CD4-positive, alpha-beta T cell treated with Interleukin-15 for 1 hour (primary cell): Measurements from ENCODE around the gene LHX8.
"Not testable (repeated sequence)": the region's sequence is repeated elsewhere in the genome, so short reads cannot be mapped to it uniquely, and the experiment has no call there.

Source experiments
- DNase-seq: peaks from one replicate; pipeline ENCODE4 v3.0.0-alpha.2; 2020

Gene LHX8

DNA sequence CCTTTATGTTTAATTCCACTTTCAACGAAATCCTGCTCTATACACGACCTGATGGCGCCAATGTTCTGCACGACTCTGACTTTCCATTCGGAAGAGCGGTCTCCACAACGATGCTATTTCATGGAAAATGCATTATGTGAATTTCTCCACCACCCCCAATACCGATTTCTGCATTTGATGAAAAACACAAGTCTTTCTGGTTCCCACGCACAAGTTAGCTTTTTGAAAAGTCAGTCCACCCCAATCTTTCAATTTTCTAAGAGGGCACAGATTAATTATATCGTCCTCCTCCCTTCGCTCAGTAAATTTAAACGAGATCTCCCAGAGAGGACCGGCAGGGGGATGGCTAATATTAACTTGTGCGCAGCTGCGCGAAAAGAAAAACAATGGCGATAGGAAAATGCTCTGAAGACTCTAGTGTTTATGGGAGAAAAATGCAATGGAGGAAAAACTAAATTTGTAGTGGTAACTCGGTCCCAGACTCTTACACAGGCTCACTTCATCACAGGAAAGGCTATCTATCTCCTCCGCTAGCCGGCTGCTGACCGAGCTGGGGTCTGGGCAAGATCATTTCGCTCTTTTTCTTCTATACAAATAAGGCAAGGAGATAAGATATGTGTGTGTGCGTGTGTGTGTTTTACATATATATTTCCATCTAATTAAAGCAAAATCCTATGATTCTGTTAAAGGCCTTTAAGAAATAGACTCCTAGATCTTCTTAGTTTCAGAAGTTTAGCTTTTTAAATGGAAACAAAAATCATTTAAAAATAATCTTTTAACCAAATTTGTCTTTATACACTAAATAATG lies 1.2 kb upstream of the LHX8 start:
- no peak for DNase-seq

DNA sequence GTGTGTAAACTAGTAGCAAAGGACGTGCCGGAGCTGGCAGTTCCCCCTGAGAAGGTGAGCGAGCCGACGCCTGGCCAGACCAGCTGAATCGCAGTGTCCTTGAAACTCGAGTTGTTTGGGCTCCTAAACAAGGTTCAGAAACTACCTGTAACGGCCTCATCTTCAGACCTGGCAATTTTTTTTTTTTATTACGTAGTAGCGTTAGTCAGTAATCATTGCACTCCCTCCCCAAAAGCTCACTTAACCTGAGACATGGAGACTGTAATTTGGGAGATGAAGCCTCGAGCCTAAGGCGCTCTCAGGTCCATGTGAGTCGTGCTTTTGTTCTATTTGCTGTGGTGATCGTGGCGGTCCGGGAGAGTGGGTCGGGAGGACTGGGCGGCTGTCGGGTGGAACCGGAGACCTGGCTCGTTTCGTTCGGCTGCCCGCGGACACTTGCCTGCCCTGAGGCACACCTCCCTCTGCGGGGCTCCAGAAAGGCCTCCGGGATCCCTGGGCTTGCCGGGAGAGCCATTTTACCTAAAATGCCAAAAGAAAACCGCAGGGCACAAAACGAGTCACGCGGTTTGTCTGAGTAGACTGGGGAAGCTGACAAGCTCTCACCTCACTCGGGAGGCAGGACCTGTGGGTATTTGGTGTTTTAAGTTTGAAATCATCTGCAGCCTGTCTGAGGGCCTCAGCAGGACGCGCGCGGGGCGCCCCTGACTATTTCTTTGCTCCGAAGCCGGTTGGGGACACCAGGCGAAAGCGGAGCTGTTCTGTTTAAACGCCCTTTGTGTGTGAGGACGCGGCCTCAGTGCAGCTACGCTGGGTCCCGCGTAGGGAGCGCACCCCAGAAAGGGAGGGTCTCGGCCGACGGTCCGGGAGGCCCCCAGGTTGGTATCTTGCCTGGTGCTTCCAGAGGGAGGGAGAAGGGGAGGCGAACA lies 722 bp downstream of the LHX8 start:
- DNase-seq = no peak

DNA sequence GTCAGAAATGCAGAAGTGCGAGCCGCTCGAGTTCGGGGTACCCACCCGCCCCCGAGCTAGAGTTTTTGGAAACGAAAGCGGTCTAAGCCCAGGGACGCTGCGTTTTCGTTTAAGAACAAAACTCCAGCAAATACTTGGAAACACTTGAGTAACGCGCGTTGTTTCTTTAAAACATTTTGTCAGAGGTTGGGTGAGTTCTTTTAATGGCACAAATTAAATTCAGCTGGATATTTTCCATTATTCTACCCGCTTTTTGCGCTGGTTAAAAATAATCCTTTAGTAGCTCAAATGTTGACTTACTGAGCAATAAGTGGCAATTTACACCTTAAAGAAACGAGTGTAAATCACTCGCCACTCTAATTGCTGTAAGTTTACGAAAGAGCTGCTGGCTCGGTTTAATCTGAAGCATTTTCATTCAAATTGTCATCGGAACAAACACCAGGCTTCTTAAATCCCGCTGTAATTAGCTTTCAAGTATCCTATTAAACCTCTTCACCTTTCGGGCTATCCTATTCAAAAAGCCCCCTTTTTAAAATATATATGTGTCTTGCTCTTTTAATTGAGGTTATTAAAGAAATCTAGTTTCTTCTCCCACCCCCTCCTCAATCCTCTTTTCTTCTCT lies 1.5 kb downstream of the LHX8 start:
- no peak for DNase-seq

- DNase-seq = no peak
Observed at GRCh38 chr1:75136195-75136815, 2.1 kb downstream of the LHX8 start.

DNA sequence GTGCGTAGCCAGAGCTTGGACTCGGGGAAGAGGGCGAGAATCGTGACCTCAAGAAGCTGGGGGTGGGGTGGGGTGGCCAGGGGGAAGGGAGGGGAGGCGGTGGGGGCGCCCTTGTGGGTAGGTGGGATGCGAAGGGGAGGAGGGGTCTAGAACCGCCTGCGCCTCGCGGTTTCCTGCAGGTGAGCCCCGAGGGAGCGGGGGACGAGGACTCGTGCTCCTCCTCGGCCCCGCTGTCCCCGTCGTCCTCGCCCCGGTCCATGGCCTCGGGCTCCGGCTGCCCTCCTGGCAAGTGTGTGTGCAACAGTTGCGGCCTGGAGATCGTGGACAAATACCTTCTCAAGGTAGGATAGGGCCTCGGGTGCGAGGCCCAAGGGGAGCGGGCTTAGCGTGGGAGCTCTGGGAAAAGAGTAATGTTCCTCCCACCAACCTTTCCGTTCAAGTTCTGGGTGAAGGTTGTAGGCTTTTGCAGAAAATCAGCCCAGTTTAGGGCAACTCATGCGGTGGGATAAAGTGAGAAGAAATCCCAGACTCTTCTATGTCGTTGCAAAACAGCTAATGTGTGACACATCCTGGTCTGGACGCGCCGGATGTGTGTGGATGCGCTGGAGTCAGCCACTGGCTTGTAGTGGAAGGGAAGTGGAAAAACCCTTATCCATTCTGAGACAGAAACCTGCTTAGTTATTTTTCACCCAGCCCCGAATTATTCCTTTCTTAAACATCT lies 2.9 kb downstream of the LHX8 start:
- DNase-seq = no peak

GRCh38 chr1:75152092-75152491 lies 17.9 kb downstream of the LHX8 start:
- DNase-seq = no peak

DNA sequence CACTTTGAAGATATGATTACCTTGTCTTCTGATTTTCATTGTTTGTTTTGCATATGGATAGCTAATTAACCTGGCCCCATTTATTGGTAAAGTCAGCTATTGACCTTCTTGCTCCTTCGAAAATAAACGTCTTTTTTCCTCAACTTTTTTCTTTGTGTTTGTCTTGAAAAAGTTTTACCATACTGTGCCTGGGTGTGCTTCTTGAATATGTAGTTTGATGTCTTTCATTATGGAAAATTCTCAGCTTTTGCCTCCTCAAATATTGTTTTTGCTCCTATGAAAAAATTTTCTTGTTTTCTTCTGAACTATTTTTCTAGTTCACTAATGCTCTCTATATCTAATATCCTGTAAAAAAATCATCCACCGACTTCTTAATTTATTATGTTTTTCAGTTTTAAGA lies 25.0 kb downstream of the LHX8 start:
- no peak for DNase-seq

GRCh38 chr1:75165264-75165663 lies 31.1 kb downstream of the LHX8 start:
- DNase-seq = no peak

GRCh38 chr1:75166821-75167220 lies 32.6 kb downstream of the LHX8 start:
- no peak for DNase-seq

GRCh38 chr1:75170011-75170410 lies 35.8 kb downstream of the LHX8 start:
- no peak for DNase-seq

DNA sequence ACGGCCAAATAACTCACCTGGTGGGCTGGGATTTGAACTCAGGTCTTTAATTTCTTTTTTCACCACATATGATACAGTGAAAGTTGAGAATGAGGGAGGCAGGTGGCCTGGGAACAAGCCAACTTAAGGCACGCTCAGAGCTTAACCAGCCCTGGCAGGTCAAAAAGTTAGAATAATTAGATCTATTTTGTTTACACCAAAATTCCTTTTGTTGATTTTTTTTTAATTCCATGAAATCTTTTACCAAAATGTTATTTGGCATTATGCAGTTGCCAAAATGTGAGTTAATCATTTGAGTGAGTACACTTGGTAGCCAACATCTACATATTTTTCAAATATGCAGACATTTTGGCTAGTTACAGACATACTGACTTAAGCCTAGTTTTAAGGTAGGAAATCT lies 36.8 kb downstream of the LHX8 start:
- DNase-seq = no peak

GRCh38 chr1:75171876-75172275 lies 37.7 kb downstream of the LHX8 start:
- DNase-seq = no peak

GRCh38 chr1:75172556-75172955 lies 38.4 kb downstream of the LHX8 start:
- DNase-seq = no peak

GRCh38 chr1:75174031-75174760 lies 40.0 kb downstream of the LHX8 start:
- DNase-seq = no peak

GRCh38 chr1:75181214-75181955 lies 47.2 kb downstream of the LHX8 start:
- DNase-seq = not testable (repeated sequence)

DNA sequence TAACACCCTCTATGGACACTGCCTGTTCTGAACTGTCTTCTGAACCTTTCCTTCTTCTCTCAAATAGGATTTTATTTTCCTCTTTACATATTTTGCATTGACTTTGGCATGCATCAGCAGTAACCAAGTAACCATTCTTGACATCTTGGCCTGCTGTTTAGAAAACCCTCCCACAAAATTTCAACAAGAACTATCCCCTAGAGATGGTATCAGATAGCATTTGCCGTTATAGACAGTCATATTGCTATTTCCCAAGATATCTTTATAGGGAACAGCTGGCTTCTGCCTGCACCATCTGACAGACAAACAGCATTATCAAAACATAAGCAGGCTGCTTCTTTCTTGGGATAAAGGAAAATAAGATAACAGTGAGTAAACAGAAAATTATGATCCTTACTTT lies 54.7 kb downstream of the LHX8 start:
- DNase-seq = no peak

GRCh38 chr1:75198163-75198562 lies 64.0 kb downstream of the LHX8 start:
- DNase-seq = no peak

- no peak for DNase-seq
Observed at GRCh38 chr1:75198761-75199160, 64.6 kb downstream of the LHX8 start.

DNA sequence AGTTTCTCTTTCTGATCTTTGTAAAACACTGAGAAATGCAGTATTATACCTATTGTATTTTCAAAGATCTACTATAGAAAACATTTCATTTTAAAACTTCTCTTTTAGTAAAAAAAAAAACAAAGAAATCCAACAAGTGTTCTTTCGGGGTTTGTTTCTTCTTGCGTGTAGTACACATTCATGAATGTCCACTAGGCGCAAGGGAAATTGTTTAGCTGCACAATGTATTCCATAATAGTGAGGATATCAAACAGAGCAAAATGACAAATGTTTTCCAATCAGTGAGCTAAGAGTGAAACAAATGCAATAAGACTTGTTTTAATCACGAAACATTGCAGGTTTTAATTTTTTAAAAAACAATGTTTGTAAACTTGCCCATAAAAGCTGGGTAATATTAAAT lies 68.6 kb downstream of the LHX8 start:
- DNase-seq = no peak

DNA sequence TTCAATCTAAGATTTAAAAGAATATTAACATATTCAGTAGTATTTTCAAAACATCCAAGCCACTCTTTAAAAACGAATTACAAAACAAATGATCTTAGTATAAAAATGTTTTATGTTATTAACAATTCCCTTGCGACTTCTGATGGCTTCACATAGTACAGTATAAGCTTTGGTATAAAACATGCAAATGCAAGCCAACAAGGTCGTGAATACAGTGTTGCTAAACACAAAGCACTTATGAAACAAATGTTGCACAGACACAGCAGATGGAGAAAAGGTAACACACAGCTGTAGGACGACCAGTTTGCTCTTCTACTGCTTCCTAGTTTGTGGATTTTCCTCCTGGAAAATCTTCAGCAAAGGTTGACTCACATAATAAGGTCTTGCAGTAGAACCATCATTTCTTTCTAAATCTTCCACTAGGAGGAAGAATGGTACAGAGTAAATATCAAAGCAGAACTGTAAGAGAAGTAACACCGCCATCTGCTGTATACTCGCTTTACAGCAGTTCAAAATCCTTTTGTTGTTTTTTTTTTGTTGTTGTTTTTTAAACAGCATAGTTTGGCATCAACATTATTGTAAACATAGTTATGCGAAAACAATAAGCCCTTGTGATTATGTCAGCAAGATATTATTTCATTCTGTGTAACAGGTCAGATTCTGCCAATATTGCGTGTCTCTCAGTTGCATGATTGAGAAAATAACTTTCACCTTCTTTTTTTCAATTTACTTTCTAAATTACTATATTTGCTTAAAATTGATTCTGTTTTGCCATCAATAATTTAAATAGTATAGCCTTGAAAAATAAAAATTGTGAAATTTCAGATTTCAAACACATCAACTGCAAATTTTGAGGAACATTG lies 69.5 kb downstream of the LHX8 start:
- DNase-seq = no peak
